GM12878 (cell line): ENCODE data around the gene ARPC1A. TPM values are rescaled to one million over a fixed set of nuclear protein-coding genes. Genes with fewer than 3 reads are reported as not detected.

Source experiments
- ATF7 ChIP-seq: fragments of 450-650 bp; IDR thresholded peaks from 2 replicates; pipeline ENCODE4 v1.6.1; 2016; ENCODE audit warnings: low read depth, mild to moderate bottlenecking
- CREM ChIP-seq: IDR thresholded peaks from 2 replicates; pipeline ENCODE4 v1.6.1; 2014; ENCODE audit warnings: antibody characterized with exemption, low read depth
- E2F8 ChIP-seq: fragments of 450-650 bp; IDR thresholded peaks from 2 replicates; pipeline ENCODE4 v1.6.1; 2018; ENCODE audit warnings: mild to moderate bottlenecking, low read depth, moderate library complexity; ENCODE audit not compliant: partially characterized antibody
- EGR1 ChIP-seq, 2 experiments: IDR thresholded peaks; 1 replicate in 1 of 2; 2 replicates in 1 of 2; pipeline ENCODE4 v1.6.1; 2011 to 2012; ENCODE audit warnings: low read depth in 2 of 2, low read length in 2 of 2, borderline replicate concordance in 1 of 2, mild to moderate bottlenecking in 1 of 2, moderate library complexity in 1 of 2
- EP300 ChIP-seq, 2 experiments: fragments of 150-350 bp in 1 of 2; IDR thresholded peaks; 2 replicates each; pipeline ENCODE4 v1.6.1; 2011 to 2012; ENCODE audit warnings: low read depth in 2 of 2, low read length in 2 of 2, borderline replicate concordance in 1 of 2, improper control_type of control experiment in 1 of 2, inconsistent platforms in 1 of 2; ENCODE audit not compliant: control insufficient read depth in 1 of 2
- FOXM1 ChIP-seq: IDR thresholded peaks from 2 replicates; pipeline ENCODE4 v1.6.1; 2012; ENCODE audit warnings: low read depth, mild to moderate bottlenecking, inconsistent platforms, low read length, moderate library complexity
- MEF2B ChIP-seq: fragments of 450-650 bp; IDR thresholded peaks from 2 replicates; pipeline ENCODE4 v1.6.1; 2018; ENCODE audit warnings: mild to moderate bottlenecking, moderate library complexity; ENCODE audit not compliant: partially characterized antibody, poor library complexity, severe bottlenecking
- NFXL1 ChIP-seq: fragments of 450-650 bp; IDR thresholded peaks from 2 replicates; pipeline ENCODE4 v1.6.1; 2017; ENCODE audit warnings: antibody characterized with exemption, mild to moderate bottlenecking, borderline replicate concordance
- NR2C2 ChIP-seq: IDR thresholded peaks from 2 replicates; pipeline ENCODE4 v1.6.1; 2011; ENCODE audit warnings: borderline replicate concordance, low read depth; ENCODE audit not compliant: control insufficient read depth, insufficient read length
- SUPT20H ChIP-seq: IDR thresholded peaks from 2 replicates; pipeline ENCODE4 v1.6.1; 2011; ENCODE audit warnings: low read depth, mild to moderate bottlenecking, low read length, moderate library complexity, borderline replicate concordance; ENCODE audit not compliant: control insufficient read depth
- TCF12 ChIP-seq: IDR thresholded peaks from 2 replicates; pipeline ENCODE4 v1.6.1; 2011; ENCODE audit warnings: low read depth, mild to moderate bottlenecking, low read length
- ZSCAN29 ChIP-seq: fragments of 450-650 bp; IDR thresholded peaks from 2 replicates; pipeline ENCODE4 v1.6.1; 2017; ENCODE audit warnings: mild to moderate bottlenecking, moderate library complexity
- polyA plus RNA-seq, 11 experiments: library from polyadenylated mRNA; depleted of rRNA in 4 of 11; unstranded in 6 of 11; stranded (reverse) in 5 of 11; fragments of >200 nt; fragmentation: Nextera tagmentation in 4 of 11; fragmentation: Illumina TruSeq in 1 of 11; extraction: Ambion mirVana in 4 of 11; extraction: Trizol in 1 of 11; gene quantifications; 1 replicate in 1 of 11; 2 replicates in 10 of 11; pipeline versions ENCODE4 v1.2.1 to v1.2.3, GENCODE V29; 2011 to 2016; ENCODE audit warnings: inconsistent platforms in 2 of 11, missing spikeins in 2 of 11, low read depth in 1 of 11
- total RNA-seq, 4 experiments: library from RNA; depleted of rRNA in 3 of 4; stranded (reverse); fragments of >200 nt in 3 of 4; fragmentation: Illumina TruSeq in 1 of 4; extraction: Trizol in 1 of 4; gene quantifications; 2 replicates each; pipeline versions ENCODE4 v1.2.1 to v1.2.3, GENCODE V29; 2013 to 2021
- TF ChIP-seq, protein P1 (sequence below): IDR thresholded peaks from 2 replicates; pipeline ENCODE4 v1.6.1; 2012; ENCODE audit warnings: improper control_type of control experiment, low read depth, low read length; ENCODE audit not compliant: insufficient replicate concordance
- TF ChIP-seq, protein P2 (sequence below), 3 experiments: IDR thresholded peaks in 2 of 3; conservative IDR thresholded peaks in 1 of 3; 2 replicates each; pipeline ENCODE4 v1.5.1; 2011; ENCODE audit warnings: low read depth in 3 of 3, low read length in 3 of 3, mild to moderate bottlenecking in 3 of 3, control low read depth in 2 of 3, moderate library complexity in 2 of 3, inconsistent platforms in 1 of 3, mixed read lengths in 1 of 3; ENCODE audit not compliant: control insufficient read depth in 2 of 3, insufficient read depth in 1 of 3; ENCODE audit errors: extremely low read depth in 1 of 3
- TF ChIP-seq, protein P3 (sequence below): fragments of 150-350 bp; IDR thresholded peaks from 2 replicates; pipeline ENCODE4 v1.6.1; 2014; ENCODE audit warnings: mild to moderate bottlenecking, low read depth, low read length

Gene ARPC1A
- total and polyA plus RNA-seq, 10 of the 15 experiments (the other 5 are each of a cell fraction or from before 2014, with no cell fraction given): 42.3 to 152 (median 72.1) TPM

- TF ChIP-seq, protein P1, sequence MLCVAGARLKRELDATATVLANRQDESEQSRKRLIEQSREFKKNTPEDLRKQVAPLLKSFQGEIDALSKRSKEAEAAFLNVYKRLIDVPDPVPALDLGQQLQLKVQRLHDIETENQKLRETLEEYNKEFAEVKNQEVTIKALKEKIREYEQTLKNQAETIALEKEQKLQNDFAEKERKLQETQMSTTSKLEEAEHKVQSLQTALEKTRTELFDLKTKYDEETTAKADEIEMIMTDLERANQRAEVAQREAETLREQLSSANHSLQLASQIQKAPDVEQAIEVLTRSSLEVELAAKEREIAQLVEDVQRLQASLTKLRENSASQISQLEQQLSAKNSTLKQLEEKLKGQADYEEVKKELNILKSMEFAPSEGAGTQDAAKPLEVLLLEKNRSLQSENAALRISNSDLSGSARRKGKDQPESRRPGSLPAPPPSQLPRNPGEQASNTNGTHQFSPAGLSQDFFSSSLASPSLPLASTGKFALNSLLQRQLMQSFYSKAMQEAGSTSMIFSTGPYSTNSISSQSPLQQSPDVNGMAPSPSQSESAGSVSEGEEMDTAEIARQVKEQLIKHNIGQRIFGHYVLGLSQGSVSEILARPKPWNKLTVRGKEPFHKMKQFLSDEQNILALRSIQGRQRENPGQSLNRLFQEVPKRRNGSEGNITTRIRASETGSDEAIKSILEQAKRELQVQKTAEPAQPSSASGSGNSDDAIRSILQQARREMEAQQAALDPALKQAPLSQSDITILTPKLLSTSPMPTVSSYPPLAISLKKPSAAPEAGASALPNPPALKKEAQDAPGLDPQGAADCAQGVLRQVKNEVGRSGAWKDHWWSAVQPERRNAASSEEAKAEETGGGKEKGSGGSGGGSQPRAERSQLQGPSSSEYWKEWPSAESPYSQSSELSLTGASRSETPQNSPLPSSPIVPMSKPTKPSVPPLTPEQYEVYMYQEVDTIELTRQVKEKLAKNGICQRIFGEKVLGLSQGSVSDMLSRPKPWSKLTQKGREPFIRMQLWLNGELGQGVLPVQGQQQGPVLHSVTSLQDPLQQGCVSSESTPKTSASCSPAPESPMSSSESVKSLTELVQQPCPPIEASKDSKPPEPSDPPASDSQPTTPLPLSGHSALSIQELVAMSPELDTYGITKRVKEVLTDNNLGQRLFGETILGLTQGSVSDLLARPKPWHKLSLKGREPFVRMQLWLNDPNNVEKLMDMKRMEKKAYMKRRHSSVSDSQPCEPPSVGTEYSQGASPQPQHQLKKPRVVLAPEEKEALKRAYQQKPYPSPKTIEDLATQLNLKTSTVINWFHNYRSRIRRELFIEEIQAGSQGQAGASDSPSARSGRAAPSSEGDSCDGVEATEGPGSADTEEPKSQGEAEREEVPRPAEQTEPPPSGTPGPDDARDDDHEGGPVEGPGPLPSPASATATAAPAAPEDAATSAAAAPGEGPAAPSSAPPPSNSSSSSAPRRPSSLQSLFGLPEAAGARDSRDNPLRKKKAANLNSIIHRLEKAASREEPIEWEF: no peak
- 0 out of 2 replicates have a peak, but pooled peaks have one; percentile 46 for TF ChIP-seq ATF7
- TF ChIP-seq CREM: peak; percentile 64; the same call in 1 of the 2 replicates
- TF ChIP-seq, protein P2, sequence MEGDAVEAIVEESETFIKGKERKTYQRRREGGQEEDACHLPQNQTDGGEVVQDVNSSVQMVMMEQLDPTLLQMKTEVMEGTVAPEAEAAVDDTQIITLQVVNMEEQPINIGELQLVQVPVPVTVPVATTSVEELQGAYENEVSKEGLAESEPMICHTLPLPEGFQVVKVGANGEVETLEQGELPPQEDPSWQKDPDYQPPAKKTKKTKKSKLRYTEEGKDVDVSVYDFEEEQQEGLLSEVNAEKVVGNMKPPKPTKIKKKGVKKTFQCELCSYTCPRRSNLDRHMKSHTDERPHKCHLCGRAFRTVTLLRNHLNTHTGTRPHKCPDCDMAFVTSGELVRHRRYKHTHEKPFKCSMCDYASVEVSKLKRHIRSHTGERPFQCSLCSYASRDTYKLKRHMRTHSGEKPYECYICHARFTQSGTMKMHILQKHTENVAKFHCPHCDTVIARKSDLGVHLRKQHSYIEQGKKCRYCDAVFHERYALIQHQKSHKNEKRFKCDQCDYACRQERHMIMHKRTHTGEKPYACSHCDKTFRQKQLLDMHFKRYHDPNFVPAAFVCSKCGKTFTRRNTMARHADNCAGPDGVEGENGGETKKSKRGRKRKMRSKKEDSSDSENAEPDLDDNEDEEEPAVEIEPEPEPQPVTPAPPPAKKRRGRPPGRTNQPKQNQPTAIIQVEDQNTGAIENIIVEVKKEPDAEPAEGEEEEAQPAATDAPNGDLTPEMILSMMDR (IDR thresholded peaks at IDR 0.05 in 2 of 3, conservative IDR thresholded peaks at IDR 0.05 in 1 of 3; ENCODE audit: control insufficient read depth in 2 of 3, extremely low read depth in 1 of 3, insufficient read depth in 1 of 3, low read depth in 3 of 3, low read length in 3 of 3): no peak
- TF ChIP-seq, protein P3, sequence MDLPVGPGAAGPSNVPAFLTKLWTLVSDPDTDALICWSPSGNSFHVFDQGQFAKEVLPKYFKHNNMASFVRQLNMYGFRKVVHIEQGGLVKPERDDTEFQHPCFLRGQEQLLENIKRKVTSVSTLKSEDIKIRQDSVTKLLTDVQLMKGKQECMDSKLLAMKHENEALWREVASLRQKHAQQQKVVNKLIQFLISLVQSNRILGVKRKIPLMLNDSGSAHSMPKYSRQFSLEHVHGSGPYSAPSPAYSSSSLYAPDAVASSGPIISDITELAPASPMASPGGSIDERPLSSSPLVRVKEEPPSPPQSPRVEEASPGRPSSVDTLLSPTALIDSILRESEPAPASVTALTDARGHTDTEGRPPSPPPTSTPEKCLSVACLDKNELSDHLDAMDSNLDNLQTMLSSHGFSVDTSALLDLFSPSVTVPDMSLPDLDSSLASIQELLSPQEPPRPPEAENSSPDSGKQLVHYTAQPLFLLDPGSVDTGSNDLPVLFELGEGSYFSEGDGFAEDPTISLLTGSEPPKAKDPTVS: no peak
- no peak for TF ChIP-seq NFXL1
- TF ChIP-seq ZSCAN29: 0 out of 2 replicates have a peak, but pooled peaks have one; percentile 23
- TF ChIP-seq EP300 (IDR thresholded peaks at IDR 0.05; ENCODE audit: borderline replicate concordance in 1 of 2, control insufficient read depth in 1 of 2, low read depth in 2 of 2, low read length in 2 of 2): no peak; a peak in 1 of 4 replicates
- peak; percentile 61; the same call in 1 of the 2 replicates for TF ChIP-seq TCF12
- no peak for TF ChIP-seq SUPT20H
- no peak for TF ChIP-seq FOXM1
- peak; percentile 46 for TF ChIP-seq MEF2B
- no peak for TF ChIP-seq NR2C2
- TF ChIP-seq E2F8: no peak
- TF ChIP-seq EGR1 (IDR thresholded peaks at IDR 0.05; ENCODE audit: borderline replicate concordance in 1 of 2, low read depth in 2 of 2, low read length in 2 of 2): peak in 1 of 2 experiments; percentile 51; a peak in 1 of 3 replicates
Measured at GRCh38 chr7:99380823-99381663, 55.3 kb downstream of the ARPC1A start (continued).
